ENCODE data around the gene SPECC1.
"Not testable (repeated sequence)": the region's sequence is repeated elsewhere in the genome, so short reads cannot be mapped to it uniquely, and the experiment has no call there.

The SPECC1 gene

GRCh38 chr17:20216154-20216815 lies 207.1 kb downstream of the SPECC1 start:
- DNase-seq: no peak

GRCh38 chr17:20216853-20217252 lies 207.7 kb downstream of the SPECC1 start:
- no peak for DNase-seq

GRCh38 chr17:20217677-20218076 lies 208.5 kb downstream of the SPECC1 start:
- DNase-seq: no peak

- DNase-seq: no peak
Measured at GRCh38 chr17:20218272-20218671, 209.1 kb downstream of the SPECC1 start.

- no peak for DNase-seq
Measured at GRCh38 chr17:20223808-20224328, 214.7 kb downstream of the SPECC1 start.

- no peak for DNase-seq
Measured at GRCh38 chr17:20224379-20224778, 215.2 kb downstream of the SPECC1 start.

- DNase-seq: no peak
Measured at GRCh38 chr17:20225162-20226115, 216.3 kb downstream of the SPECC1 start.

GRCh38 chr17:20226814-20227482 lies 217.8 kb downstream of the SPECC1 start:
- DNase-seq: peak; percentile 18 to 38

GRCh38 chr17:20227720-20228370 lies 218.7 kb downstream of the SPECC1 start:
- DNase-seq: not testable (repeated sequence)

- DNase-seq: no peak
Measured at GRCh38 chr17:20228410-20228809, 219.3 kb downstream of the SPECC1 start.

GRCh38 chr17:20228860-20229259 lies 219.7 kb downstream of the SPECC1 start:
- no peak for DNase-seq

- no peak for DNase-seq
Measured at GRCh38 chr17:20230924-20231323, 221.8 kb downstream of the SPECC1 start.

GRCh38 chr17:20232611-20233010 lies 223.5 kb downstream of the SPECC1 start:
- no peak for DNase-seq

- no peak for DNase-seq
Measured at GRCh38 chr17:20234276-20234675, 225.1 kb downstream of the SPECC1 start.

GRCh38 chr17:20235747-20236146 lies 226.6 kb downstream of the SPECC1 start:
- no peak for DNase-seq

- DNase-seq: no peak
Measured at GRCh38 chr17:20236578-20237227, 227.5 kb downstream of the SPECC1 start.

- DNase-seq: not testable (repeated sequence)
Measured at GRCh38 chr17:20239776-20240175, 230.6 kb downstream of the SPECC1 start.

- DNase-seq: no peak
Measured at GRCh38 chr17:20241855-20242254, 232.7 kb downstream of the SPECC1 start.

GRCh38 chr17:20242271-20242670 lies 233.1 kb downstream of the SPECC1 start:
- no peak for DNase-seq

- DNase-seq: no peak
Measured at GRCh38 chr17:20243524-20243923, 234.4 kb downstream of the SPECC1 start.

- DNase-seq: no peak
Measured at GRCh38 chr17:20244671-20245070, 235.5 kb downstream of the SPECC1 start.

GRCh38 chr17:20246692-20247091 lies 237.5 kb downstream of the SPECC1 start:
- no peak for DNase-seq
